DMS53 treated with DMSO at 0.1 percent for 48 hours (cell line): ENCODE results near the gene TMEM135.
A peak's percentile ranks its signal among the peaks of the same experiment; 100 is the strongest.
"Not testable (repeated sequence)": the region's sequence is repeated elsewhere in the genome, so short reads cannot be mapped to it uniquely, and the experiment has no call there.

Experiments
- DNase-seq: peaks from one replicate; lab custom pipeline; 2025; ENCODE audit not compliant: unreplicated experiment; lab: John Stamatoyannopoulos, UW

Gene TMEM135

GRCh38 chr11:87020336-87020735 is 17.4 kb upstream of the TMEM135 start:
- DNase-seq = no peak

- no peak for DNase-seq
Observed at GRCh38 chr11:87020764-87021365, 16.9 kb upstream of the TMEM135 start.

DNA sequence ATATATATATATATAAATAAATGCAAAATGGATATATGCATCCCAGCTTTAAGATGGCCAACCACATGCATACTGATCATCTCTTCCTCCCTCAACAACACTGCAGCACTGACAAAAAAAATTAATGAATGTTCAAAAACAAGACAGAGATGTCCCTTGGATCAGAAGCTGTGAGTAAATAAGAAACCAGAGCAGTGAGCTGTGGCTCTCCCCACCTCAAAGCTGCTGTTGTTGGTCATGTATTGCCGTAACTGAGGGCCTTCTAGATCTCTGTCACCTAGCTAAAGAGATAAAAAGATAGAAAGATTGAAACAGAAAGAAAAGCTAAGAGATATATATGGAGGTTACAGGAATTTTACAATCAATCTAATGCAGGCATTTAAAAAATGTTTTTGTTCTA is 15.5 kb upstream of the TMEM135 start:
- DNase-seq = no peak

DNA sequence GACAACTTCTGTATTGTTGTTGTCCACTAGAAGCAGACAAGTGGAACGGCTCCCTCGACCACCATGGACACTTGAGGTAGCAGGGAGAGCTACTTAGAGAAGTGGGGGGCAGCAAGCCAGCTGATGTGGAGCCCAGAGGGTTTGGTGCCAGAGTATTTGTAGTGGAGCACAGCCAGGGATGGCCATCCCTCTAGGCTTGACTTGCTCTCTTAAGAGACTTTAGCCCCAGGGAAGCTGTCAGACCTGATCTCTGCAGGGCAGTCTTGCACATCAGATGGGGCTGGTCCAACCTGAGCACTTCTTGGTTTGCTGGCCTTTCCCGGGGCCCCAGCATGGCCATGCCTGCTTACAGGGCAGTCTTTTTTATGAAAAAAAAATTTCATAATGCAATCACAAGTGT is 15.0 kb upstream of the TMEM135 start:
- DNase-seq = no peak

GRCh38 chr11:87026415-87026814 is 11.3 kb upstream of the TMEM135 start:
- not testable (repeated sequence) for DNase-seq

- DNase-seq = no peak
Observed at GRCh38 chr11:87030458-87031054, 7.2 kb upstream of the TMEM135 start.

DNA sequence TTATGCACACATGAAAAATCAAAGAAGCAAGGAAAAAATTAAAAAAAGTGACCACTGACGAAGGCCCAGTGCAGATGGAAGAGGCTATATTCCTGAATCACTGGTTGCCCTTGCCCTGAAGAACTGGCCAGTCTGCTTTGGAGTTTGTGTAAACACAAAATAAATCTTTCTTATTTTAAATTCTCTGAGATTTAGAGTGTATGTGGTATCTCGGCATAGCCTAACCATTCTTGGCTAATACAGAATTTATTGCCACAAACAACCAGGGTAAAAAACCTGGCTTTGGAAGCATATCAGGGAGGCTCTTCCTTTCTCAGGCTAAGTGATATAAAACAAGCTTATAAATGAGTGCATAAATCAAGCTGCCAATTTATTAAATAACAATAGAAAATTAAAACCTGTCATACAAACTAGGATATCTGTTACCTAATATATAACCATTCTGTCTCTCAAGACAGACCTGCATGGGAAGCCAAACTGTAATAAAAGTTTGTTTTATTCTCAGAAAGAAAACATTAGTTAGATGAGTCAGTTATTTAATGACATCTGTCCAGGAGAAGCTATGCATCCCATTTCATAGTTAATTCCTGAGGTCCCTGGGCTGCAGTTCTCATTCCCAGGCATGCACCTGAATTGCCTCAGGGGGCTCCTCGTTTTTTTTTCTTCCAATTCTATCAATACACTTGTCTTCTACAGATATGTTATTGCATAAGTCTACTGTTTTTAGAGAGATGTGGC is 6.1 kb upstream of the TMEM135 start:
- no peak for DNase-seq

DNA sequence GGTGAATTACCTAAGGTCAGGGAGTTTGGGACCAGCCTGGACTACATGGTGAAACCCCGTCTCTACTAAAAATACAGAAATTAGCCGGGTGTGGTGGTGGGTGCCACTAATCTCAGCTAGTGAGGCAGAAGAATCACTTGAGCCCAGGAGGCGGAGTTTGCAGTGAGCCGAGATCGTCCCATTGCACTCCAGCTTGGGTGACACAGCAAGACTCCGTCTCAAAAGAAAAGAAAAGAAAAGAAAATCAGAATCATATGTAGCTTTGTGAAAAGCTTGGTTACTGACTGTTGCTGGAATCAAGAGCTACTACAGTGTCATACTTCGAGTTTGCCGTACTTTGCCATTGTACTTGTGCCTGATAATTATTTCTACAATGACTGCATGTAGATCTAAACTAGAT is 4.2 kb upstream of the TMEM135 start:
- no peak for DNase-seq

GRCh38 chr11:87035976-87036583 is 1.7 kb upstream of the TMEM135 start:
- no peak for DNase-seq

GRCh38 chr11:87036756-87037449 is 831 bp upstream of the TMEM135 start:
- DNase-seq = peak; percentile 86

GRCh38 chr11:87038235-87038977 is 672 bp downstream of the TMEM135 start:
- DNase-seq = no peak

DNA sequence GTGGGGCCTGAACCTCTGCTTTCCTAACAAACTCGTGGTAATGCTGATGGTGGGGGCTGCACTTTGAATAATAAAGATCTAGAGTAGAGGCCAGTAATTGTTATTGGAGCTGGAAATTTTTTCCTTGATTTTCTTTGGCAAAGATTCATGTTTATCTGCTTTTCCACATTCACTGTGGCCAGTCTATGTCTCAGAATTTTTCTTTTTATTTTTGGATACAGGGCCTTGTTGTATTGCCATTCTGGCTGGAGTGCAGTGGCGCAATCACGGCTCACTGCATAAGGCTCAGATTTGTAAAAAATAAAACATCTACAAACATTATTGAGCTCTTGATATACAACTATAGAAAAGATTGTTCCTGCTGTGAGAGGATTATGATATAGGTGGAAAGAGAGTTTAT is 1.6 kb downstream of the TMEM135 start:
- DNase-seq = no peak

GRCh38 chr11:87043894-87044293 is 6.2 kb downstream of the TMEM135 start:
- no peak for DNase-seq

GRCh38 chr11:87046824-87047223 is 9.1 kb downstream of the TMEM135 start:
- no peak for DNase-seq

DNA sequence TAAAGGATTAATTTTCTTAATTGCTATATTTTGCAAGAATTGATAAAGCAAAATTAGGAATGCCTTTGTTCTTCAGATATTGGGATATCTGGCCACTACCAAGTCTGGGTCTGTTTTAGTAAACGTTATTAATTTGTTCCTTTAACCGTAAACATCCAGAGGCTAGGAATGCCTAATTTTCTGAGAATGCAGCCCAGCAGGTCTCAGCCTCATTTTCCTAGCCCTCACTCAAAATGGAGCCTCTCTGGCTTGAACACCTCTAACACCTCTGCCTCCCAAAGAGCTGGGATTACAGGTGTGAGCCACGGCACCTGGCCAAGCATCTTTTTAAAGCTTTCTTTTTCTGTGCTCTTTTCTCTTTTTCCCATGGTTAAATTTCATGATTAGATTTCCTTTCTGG is 18.4 kb downstream of the TMEM135 start:
- no peak for DNase-seq

DNA sequence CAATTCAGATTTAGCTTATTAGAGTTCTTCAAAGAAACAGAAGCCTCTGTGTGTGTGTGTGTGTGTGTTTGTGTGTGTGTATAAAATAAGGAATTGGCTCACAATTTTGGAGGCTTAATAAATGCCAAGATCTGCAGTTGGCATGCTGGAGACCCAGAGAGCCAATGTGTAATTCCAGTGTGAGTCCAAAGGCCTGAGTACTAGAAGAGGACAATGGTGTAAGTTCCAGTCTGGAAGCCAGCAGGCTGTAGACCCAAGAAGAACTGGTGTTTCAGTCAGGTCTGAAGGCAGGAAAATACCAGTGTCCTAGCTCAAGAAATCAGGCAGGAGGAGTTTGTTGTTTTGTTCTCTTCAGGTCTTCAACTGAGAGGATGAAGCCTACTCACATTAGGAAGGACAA is 20.0 kb downstream of the TMEM135 start:
- no peak for DNase-seq

GRCh38 chr11:87059596-87060390 is 22.1 kb downstream of the TMEM135 start:
- no peak for DNase-seq

GRCh38 chr11:87061766-87062165 is 24.0 kb downstream of the TMEM135 start:
- no peak for DNase-seq

GRCh38 chr11:87063982-87064381 is 26.2 kb downstream of the TMEM135 start:
- no peak for DNase-seq

DNA sequence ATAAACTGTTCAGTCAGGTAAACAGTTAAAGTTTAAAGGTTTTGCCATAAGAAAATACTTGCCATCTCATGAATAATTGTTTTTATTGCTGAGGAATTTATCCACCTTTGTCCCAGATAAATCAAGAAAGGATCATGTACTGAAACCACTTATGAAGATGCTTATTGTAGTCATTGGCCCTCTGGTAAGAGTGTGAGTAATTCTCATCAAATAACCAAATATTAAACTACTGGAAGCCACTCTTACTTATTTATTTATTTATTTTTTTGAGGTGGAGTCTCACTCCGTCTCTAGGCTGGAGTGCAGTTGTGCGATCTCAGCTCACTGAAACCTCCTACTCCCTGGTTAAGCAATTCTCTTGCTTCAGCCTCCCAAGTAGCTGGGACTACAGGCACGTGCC is 35.1 kb downstream of the TMEM135 start:
- no peak for DNase-seq
